Measurements from ENCODE around the gene SIRPG.

DNA sequence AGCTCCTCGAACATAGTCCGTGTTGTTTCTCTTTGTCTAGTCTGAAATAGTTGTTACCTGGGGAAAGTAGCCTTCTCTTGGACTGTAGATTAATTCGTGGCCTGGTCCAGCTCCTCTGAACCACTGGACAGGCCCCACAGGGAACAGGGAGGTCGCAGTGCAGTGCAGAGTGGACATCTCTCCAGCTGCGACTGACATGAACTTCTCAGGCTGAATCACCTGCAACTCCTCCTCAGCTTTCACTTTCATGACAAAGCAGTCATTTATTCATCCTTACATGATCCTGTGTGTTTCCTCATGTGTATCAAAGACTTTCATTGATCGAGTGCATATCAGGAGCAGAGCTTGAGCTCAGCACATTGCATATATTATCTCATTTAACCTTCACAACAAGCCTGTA, 19.1 kb upstream of the SIRPG start:
- TF ChIP-seq JUND (IDR thresholded peaks at IDR 0.05) (no peak), FOXA2 (IDR thresholded peaks at IDR 0.05) (no peak), RAD21 (IDR thresholded peaks at IDR 0.05) (no peak), HNF4G (IDR thresholded peaks at IDR 0.05) (no peak)
- TF ChIP-seq, protein P1, sequence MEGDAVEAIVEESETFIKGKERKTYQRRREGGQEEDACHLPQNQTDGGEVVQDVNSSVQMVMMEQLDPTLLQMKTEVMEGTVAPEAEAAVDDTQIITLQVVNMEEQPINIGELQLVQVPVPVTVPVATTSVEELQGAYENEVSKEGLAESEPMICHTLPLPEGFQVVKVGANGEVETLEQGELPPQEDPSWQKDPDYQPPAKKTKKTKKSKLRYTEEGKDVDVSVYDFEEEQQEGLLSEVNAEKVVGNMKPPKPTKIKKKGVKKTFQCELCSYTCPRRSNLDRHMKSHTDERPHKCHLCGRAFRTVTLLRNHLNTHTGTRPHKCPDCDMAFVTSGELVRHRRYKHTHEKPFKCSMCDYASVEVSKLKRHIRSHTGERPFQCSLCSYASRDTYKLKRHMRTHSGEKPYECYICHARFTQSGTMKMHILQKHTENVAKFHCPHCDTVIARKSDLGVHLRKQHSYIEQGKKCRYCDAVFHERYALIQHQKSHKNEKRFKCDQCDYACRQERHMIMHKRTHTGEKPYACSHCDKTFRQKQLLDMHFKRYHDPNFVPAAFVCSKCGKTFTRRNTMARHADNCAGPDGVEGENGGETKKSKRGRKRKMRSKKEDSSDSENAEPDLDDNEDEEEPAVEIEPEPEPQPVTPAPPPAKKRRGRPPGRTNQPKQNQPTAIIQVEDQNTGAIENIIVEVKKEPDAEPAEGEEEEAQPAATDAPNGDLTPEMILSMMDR (IDR thresholded peaks at IDR 0.05; ENCODE audit: low read depth, low read length, missing input control) = no peak

Data from liver (tissue), 3 donors.